NCI-H187 (cell line): Measurements from ENCODE around the gene PRAMEF14.
"Not testable (repeated sequence)": the region's sequence is repeated elsewhere in the genome, so short reads cannot be mapped to it uniquely, and the experiment has no call there.

Experiments used
- DNase-seq, 2 experiments: peaks; one replicate each; lab custom pipeline; 2025; lab: John Stamatoyannopoulos, UW

The PRAMEF14 gene, protein sequence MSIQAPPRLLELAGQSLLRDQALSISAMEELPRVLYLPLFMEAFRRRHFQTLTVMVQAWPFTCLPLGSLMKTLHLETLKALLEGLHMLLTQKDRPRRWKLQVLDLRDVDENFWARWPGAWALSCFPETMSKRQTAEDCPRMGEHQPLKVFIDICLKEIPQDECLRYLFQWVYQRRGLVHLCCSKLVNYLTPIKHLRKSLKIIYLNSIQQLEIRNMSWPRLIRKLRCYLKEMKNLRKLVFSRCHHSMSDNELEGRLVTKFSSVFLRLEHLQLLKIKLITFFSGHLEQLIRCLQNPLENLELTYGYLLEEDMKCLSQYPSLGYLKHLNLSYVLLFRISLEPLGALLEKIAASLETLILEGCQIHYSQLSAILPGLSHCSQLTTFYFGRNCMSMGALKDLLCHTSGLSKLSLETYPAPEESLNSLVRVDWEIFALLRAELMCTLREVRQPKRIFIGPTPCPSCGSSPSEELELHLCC

DNA sequence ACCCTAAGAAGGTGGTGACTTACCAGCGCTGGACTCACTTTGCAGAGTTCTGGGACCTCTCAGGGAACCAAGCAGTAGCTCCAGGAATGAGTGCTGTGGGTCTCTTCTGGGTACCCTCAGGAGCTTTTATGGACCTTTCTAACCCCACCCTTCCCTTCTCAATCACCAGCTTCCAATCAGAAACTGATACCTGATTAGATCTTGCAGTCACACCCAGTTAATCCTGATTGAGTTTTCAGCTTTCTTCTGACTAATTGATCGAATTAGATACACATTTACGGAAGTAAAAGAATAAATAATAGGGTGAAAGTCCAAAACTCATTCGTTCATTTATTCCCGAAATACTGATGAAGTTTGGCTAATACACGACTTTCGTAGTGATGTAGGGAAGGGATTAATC is at the start of gene PRAMEF14:
Gene PRAMEF14, minus strand, starts transcription at position 101 of the 400 bp plus-strand sequence. CDS start 1,820 bp downstream, outside the sequence.
- DNase-seq = not testable (repeated sequence)

DNA sequence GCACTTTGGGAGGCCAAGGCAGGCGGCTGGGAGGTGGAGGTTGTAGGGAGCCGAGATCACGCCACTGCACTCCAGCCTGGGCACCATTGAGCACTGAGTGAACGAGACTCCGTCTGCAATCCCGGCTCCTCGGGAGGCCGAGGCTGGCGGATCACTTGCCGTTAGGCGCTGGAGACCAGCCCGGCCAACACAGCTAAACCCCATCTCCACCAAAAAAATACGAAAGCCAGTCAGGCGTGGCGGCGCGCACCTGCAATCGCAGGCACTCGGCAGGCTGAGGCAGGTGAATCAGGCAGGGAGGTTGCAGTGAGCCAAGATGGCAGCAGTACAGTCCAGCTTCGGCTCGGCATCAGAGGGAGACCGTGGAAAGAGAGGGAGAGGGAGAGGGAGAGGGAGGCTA is 48.4 kb upstream of the PRAMEF14 start:
- not testable (repeated sequence) for DNase-seq

DNA sequence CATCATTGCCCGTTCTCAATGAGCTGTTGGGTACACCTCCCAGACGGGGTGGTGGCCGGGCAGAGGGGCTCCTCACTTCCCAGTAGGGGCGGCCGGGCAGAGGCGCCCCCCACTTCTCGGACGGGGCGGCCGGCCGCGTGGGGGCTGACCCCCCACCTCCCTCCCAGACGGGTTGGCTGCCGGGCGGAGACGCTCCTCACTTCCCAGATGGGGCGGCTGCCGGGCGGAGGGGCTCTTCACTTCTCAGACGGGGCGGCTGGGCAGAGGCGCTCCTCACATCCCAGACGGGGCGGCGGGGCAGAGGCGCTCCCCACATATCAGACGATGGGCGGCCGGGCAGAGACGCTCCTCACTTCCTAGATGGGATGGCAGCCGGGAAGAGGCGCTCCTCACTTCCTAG is 47.8 kb upstream of the PRAMEF14 start:
- DNase-seq = not testable (repeated sequence)

- not testable (repeated sequence) for DNase-seq
Observed at GRCh38 chr1:13393004-13393403, 46.1 kb upstream of the PRAMEF14 start.

- DNase-seq = not testable (repeated sequence)
Observed at GRCh38 chr1:13389332-13389731, 42.4 kb upstream of the PRAMEF14 start, which contains the start of gene PRAMEF17. TSS of gene PRAMEF17 (plus strand) at chr1:13389632. CDS start at chr1:13389658, 26 bp downstream.

DNA sequence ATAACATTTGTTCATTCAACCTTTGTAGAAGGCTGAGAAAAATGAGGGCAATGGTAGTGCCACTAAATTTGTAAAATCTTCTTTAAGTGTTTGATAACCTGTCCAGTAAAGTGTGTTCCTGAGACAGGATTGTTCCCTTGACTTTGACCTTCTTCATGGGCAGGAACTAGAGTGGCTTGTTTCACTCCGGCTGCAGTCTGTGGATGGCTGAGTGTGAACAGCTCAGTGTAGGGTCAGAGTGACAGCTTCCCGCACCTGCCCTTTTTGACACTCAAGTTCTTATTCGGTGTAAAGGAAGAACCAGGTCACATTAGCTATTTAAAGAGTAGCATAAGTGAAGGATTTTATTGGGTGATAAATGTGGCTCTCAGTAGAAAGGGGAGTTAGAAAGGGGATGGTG is 33.4 kb upstream of the PRAMEF14 start:
- DNase-seq = not testable (repeated sequence)

DNA sequence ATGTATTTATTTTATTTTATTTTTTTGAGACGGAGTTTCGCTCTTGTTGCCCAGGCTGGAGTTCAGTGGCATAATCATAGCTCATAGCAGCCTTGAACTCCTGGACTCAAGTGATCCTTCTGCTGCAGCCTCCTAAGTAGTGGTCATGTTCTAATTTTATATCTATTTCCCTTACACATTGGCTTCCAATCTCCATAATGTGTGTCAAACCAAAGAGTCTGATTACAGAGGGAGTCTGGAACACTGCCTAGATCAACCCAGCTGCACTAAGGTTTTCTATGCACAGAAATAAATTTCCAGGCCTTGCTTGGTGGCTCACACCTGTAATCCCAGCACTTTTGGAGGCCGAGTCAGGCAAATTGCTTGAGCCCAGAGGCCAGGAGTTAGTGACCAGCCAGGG is 32.0 kb upstream of the PRAMEF14 start:
- not testable (repeated sequence) for DNase-seq

GRCh38 chr1:13368544-13368943 is 21.6 kb upstream of the PRAMEF14 start:
- not testable (repeated sequence) for DNase-seq

DNA sequence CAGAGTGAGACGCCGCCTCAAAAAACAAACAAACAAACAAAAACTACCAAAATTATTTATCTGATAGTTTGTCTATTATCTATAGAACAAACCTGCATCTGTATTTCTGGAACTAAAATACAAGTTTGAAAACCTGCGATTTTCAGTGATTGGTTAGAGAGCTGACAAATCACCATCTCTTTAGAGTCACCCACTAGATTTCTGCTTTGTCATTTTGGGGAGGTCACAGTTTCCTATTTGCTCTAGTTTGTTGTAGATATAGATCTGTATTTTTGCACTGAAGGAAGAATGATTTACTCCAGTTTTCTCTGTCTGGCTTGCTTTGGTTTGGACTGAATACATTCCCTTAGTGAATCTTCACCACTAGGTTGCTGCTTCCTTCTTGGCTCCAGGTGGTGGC is 19.6 kb upstream of the PRAMEF14 start:
- not testable (repeated sequence) for DNase-seq

DNA sequence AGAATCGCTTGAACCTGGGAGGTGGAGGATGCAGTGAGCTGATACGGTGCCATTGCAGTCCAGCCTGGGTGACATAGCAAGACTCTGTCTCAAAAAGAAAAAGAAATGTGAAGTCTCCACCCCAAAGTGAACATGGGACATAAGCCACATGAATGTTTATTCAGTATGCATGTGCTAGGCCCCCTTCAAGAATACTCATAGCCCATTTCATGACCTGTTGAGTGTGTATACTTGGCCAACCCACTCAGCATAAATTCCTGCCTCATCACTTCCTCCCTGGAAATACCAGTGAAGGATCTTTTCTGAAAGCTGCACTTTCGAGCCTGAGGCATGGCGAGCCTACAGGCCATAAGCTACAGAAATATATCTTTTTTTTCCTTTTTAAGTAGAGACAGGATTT is 18.0 kb upstream of the PRAMEF14 start:
- DNase-seq = not testable (repeated sequence)

DNA sequence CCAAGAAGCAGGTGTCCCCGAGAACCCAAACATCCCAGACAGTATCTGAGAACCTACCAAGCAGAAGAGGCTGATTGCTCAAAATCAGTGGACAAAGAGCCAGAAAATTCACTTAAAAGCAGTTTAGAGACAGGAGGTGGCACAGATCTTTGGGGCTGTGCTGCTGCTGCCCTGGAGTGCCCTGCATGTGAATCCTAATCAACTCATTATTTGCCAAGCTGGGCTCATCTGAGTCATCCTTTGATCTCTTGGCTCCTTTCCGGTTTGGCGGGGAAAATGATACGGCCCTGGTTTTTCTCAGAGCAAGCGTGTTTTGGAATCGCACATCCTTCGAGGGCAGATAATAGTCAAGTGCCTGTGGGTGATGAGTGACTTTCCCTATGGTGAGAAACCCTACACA is 15.4 kb upstream of the PRAMEF14 start:
- DNase-seq = not testable (repeated sequence)

GRCh38 chr1:13356774-13357173 is 9.8 kb upstream of the PRAMEF14 start:
- DNase-seq = not testable (repeated sequence)

DNA sequence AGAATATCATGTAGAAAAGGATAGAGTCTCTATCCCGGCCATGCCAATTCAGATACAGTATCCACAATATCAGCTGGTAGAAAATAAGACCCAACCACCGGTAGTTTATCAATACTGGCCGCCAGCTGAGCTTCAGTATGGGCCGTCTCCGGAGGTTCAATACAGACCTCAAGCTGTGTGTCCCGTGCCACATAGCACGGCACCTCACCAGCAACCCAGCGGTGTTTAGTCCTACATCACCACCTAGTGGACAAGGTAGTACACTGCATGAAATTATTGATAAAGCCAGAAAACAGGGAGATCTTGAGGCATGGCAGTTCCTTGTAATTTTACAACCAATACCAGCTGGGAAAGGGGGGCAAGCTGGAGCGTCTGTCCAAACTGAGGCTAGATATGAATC is 7.5 kb upstream of the PRAMEF14 start:
- DNase-seq = not testable (repeated sequence)

DNA sequence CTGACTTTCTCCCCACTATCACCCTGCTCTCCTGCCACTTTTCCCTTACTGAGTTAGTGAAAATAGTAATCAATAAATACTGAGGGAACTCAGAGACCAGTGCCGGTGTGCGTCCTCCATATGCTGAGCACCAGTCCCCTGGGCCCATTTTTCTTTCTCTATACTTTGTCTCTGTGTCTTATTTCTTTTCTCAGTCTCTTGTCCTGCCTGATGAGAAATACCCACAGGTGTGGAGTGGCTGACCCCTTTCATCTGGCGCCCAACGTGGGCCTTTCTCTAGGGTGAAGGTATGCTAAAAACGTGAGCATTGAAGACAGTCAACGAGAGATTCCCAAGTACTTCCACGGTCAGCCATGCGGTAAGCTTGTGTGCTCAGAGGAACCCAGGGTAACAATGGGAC is 6.5 kb upstream of the PRAMEF14 start:
- not testable (repeated sequence) for DNase-seq

- not testable (repeated sequence) for DNase-seq
Observed at GRCh38 chr1:13342496-13342895, 4.4 kb downstream of the PRAMEF14 start.

GRCh38 chr1:13315281-13315680 is 31.7 kb downstream of the PRAMEF14 start, which contains the start of gene PRAMEF15:
TSS of gene PRAMEF15 (plus strand) at chr1:13315581. CDS start at chr1:13318408, 2,827 bp downstream.
- DNase-seq = not testable (repeated sequence)

- DNase-seq = not testable (repeated sequence)
Observed at GRCh38 chr1:13303239-13303638, 43.7 kb downstream of the PRAMEF14 start, which contains the start of gene PRAMEF33. TSS of gene PRAMEF33 (plus strand) at chr1:13303539. CDS start at chr1:13305955, 2,416 bp downstream.

GRCh38 chr1:13302197-13302596 is 44.7 kb downstream of the PRAMEF14 start:
- DNase-seq = not testable (repeated sequence)

- DNase-seq = not testable (repeated sequence)
Observed at GRCh38 chr1:13298699-13299098, 48.2 kb downstream of the PRAMEF14 start.

DNA sequence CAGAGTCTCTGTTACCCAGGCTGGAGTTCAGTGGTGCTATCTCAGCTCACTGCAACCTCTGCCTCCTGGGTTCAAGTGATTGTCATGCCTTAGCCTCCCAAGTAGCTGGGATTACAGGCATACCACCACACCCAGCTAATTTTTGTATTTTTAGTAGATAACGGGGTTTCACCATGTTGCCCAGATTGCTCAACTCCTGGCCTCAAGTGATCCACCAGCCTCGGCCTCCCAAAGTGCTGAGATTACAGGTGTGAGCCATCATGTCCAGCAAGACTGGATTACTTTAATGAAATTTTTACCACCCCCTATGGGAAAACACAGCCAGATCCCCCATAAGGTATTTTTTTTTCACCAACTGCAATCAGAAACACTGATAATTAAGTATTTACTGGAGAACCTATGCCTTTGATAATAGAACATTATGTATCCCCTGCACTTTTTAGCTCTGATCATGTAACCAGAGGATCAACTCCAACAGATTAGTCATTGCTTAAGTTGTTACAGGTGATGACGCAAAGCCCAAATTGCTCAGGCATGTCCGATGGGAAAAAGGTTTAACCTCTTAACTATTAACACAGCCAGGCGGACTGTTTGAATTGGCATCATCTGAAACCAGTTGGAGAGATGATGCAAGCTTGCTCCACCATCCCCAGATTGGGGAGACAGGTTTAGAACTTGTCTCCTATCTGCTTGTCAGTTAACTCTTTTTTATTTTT is 49.6 kb downstream of the PRAMEF14 start:
- DNase-seq = not testable (repeated sequence)
